GM12878 (cell line): ENCODE data around the gene SEMA3B. TPM values are rescaled to one million over a fixed set of nuclear protein-coding genes. Genes with fewer than 3 reads are reported as not detected.

ENCODE experiments used
- ATAC-seq: fragments of 200-7000 bp; cut with Tn5 transposase; 3 replicates; pipeline ENCODE4 v1.9.1; 2020; ENCODE audit warnings: mild to moderate bottlenecking, moderate library complexity
- BruUV-seq: library from RNA; stranded (reverse); fragments of 400-500 nt; replicated peaks from 2 replicates; lab custom pipeline; 2021; lab: Mats Ljungman, UMichigan
- CTCF ChIA-PET: fragments of 300-600 bp; sonication (Branson Sonifier 250); formaldehyde crosslinking; extraction: SDS; loops from one replicate; lab custom pipeline; 2021; ENCODE audit warnings: inconsistent platforms; lab: Yijun Ruan, JAX
- POLR2A ChIA-PET: fragments of 350-600 bp; formaldehyde crosslinking; extraction: SDS; loops from one replicate; lab custom pipeline; 2021; ENCODE audit warnings: inconsistent platforms; lab: Charles Lee
- RAD21 ChIA-PET: fragments of 300-600 bp; sonication (Branson Sonifier 250); formaldehyde crosslinking; loops from one replicate; lab custom pipeline; 2023; ENCODE audit warnings: antibody characterized with exemption; ENCODE audit not compliant: unreplicated experiment; lab: Charles Lee
- SMC1A ChIA-PET: fragments of 300-600 bp; sonication (Branson Sonifier 250); formaldehyde crosslinking; loops from one replicate; lab custom pipeline; 2023; ENCODE audit not compliant: unreplicated experiment, uncharacterized antibody; lab: Charles Lee
- DNase-seq: peaks from one replicate; pipeline ENCODE4 v3.0.0-alpha.2; 2011; ENCODE audit warnings: low read depth, low spot score
- FAIRE-seq: peaks from 3 replicates; lab custom pipeline; 2011; peaks lifted over from hg19 to GRCh38; lab: Jason Lieb, UNC
- H2AFZ ChIP-seq: 2 replicates; pipeline ENCODE4 v1.6.0; 2011; ENCODE audit warnings: low read depth, low read length, control low read depth; ENCODE audit not compliant: control insufficient read depth
- H3K27ac ChIP-seq: 2 replicates; pipeline ENCODE4 v1.5.1; 2011; ENCODE audit warnings: control low read depth; ENCODE audit not compliant: control insufficient read depth, insufficient read depth
- H3K27me3 ChIP-seq, 2 experiments: replicated peaks in 1 of 2; 2 replicates each; pipeline versions ENCODE4 v1.6.0 to v1.6.1; 2011; ENCODE audit warnings: low read length in 1 of 2; ENCODE audit not compliant: control insufficient read depth in 2 of 2, insufficient read depth in 2 of 2
- H3K36me3 ChIP-seq, 2 experiments: 2 replicates each; pipeline ENCODE4 v1.5.1; 2011; ENCODE audit warnings: low read length in 1 of 2; ENCODE audit not compliant: control insufficient read depth in 2 of 2, insufficient read depth in 2 of 2
- H3K4me1 ChIP-seq: 2 replicates; pipeline ENCODE4 v1.6.1; 2011; ENCODE audit warnings: mild to moderate bottlenecking, low read length, moderate library complexity, mixed read lengths; ENCODE audit not compliant: control insufficient read depth, insufficient read depth
- H3K4me2 ChIP-seq: 2 replicates; pipeline ENCODE4 v1.6.0; 2011; ENCODE audit warnings: control low read depth; ENCODE audit not compliant: control insufficient read depth, insufficient read depth
- H3K4me3 ChIP-seq: fragments of 200-600 bp; sonication (generic); 2 replicates; pipeline ENCODE4 v1.5.1; 2016
- H3K79me2 ChIP-seq: 2 replicates; pipeline ENCODE4 v1.6.0; 2011; ENCODE audit warnings: low read length; ENCODE audit not compliant: control insufficient read depth, insufficient read depth
- H3K9ac ChIP-seq: 2 replicates; pipeline ENCODE4 v1.8.0; 2011; ENCODE audit warnings: low read length, control low read depth, mixed read lengths; ENCODE audit not compliant: control insufficient read depth, insufficient read depth
- H3K9me3 ChIP-seq: replicated peaks from 3 replicates; pipeline ENCODE4 v1.5.1; 2011; ENCODE audit warnings: mild to moderate bottlenecking, low read length; ENCODE audit not compliant: control insufficient read depth, insufficient read depth
- H4K20me1 ChIP-seq: 2 replicates; pipeline ENCODE4 v1.6.0; 2011; ENCODE audit not compliant: control insufficient read depth, insufficient read depth
- CBFB ChIP-seq: IDR thresholded peaks from 2 replicates; pipeline ENCODE4 v1.6.1; 2016; ENCODE audit warnings: antibody characterized with exemption, low read depth
- CEBPB ChIP-seq, 2 experiments: fragments of 150-350 bp in 1 of 2; IDR thresholded peaks; 2 replicates each; pipeline ENCODE4 v1.6.1; 2012 to 2014; ENCODE audit warnings: low read depth in 2 of 2, low read length in 2 of 2, borderline replicate concordance in 1 of 2, inconsistent platforms in 1 of 2
- CHD4 ChIP-seq: fragments of 200-600 bp; sonication (generic); IDR thresholded peaks from 2 replicates; pipeline ENCODE4 v1.6.1; 2016; ENCODE audit warnings: mild to moderate bottlenecking
- EED ChIP-seq: sonication (generic); IDR thresholded peaks from 2 replicates; pipeline ENCODE4 v1.6.1; 2016; ENCODE audit warnings: antibody characterized with exemption, low read depth
- EGR1 ChIP-seq, 2 experiments: IDR thresholded peaks; 1 replicate in 1 of 2; 2 replicates in 1 of 2; pipeline ENCODE4 v1.6.1; 2011 to 2012; ENCODE audit warnings: low read depth in 2 of 2, low read length in 2 of 2, borderline replicate concordance in 1 of 2, mild to moderate bottlenecking in 1 of 2, moderate library complexity in 1 of 2
- ETV6 ChIP-seq, 2 experiments: fragments of 450-650 bp in 1 of 2; IDR thresholded peaks in 1 of 2; conservative IDR thresholded peaks in 1 of 2; 2 replicates each; pipeline ENCODE4 v1.6.1; 2014; ENCODE audit warnings: antibody characterized with exemption in 1 of 2, borderline replicate concordance in 1 of 2, low read depth in 1 of 2, mild to moderate bottlenecking in 1 of 2, moderate library complexity in 1 of 2
- MYC ChIP-seq: IDR thresholded peaks from 2 replicates; pipeline ENCODE4 v1.6.1; 2011; ENCODE audit warnings: mild to moderate bottlenecking, low read length, moderate library complexity, inconsistent platforms; ENCODE audit not compliant: insufficient read depth, insufficient replicate concordance, insufficient read length, severe bottlenecking
- PAX5 ChIP-seq: IDR thresholded peaks from 2 replicates; pipeline ENCODE4 v1.6.1; 2011; ENCODE audit warnings: low read depth, low read length, borderline replicate concordance
- SMAD5 ChIP-seq: IDR thresholded peaks from 2 replicates; pipeline ENCODE4 v1.6.1; 2016; ENCODE audit warnings: antibody characterized with exemption, low read depth
- SP1 ChIP-seq: IDR thresholded peaks from one replicate; pipeline ENCODE4 v1.6.1; 2011; ENCODE audit warnings: low read depth, low read length
- STAT3 ChIP-seq: IDR thresholded peaks from 2 replicates; pipeline ENCODE4 v1.6.1; 2011; ENCODE audit warnings: low read depth, low read length, improper control_type of control experiment
- WGBS: methylation state at CpG from one replicate; pipeline ENCODE4 v1.1.6; 2016; ENCODE audit warnings: low lambda C conversion rate; ENCODE audit not compliant: insufficient replicate concordance, insufficient coverage; ENCODE audit errors: missing lambda C conversion rate; 5-methylcytosine and 5-hydroxymethylcytosine counted together
- in situ Hi-C: fragments of 300-500 bp; cut with MboI; formaldehyde crosslinking; loops from 9 replicates; pipeline ENCODE4 v1.14.3; 2018; ENCODE audit warnings: mixed read lengths
- intact Hi-C: fragments of 100-400 bp; cut with micrococcal nuclease; formaldehyde crosslinking; loops from one replicate; pipeline ENCODE4 v1.14.2; 2022; ENCODE audit not compliant: unreplicated experiment
- polyA plus RNA-seq, 11 experiments: library from polyadenylated mRNA; depleted of rRNA in 4 of 11; unstranded in 6 of 11; stranded (reverse) in 5 of 11; fragments of >200 nt; fragmentation: Nextera tagmentation in 4 of 11; fragmentation: Illumina TruSeq in 1 of 11; extraction: Ambion mirVana in 4 of 11; extraction: Trizol in 1 of 11; gene quantifications; 1 replicate in 1 of 11; 2 replicates in 10 of 11; pipeline versions ENCODE4 v1.2.1 to v1.2.3, GENCODE V29; 2011 to 2016; ENCODE audit warnings: inconsistent platforms in 2 of 11, missing spikeins in 2 of 11, low read depth in 1 of 11
- total RNA-seq, 4 experiments: library from RNA; depleted of rRNA in 3 of 4; stranded (reverse); fragments of >200 nt in 3 of 4; fragmentation: Illumina TruSeq in 1 of 4; extraction: Trizol in 1 of 4; gene quantifications; 2 replicates each; pipeline versions ENCODE4 v1.2.1 to v1.2.3, GENCODE V29; 2013 to 2021
- TF ChIP-seq, protein P1 (sequence below): fragments of 450-650 bp; IDR thresholded peaks from 2 replicates; pipeline ENCODE4 v1.6.1; 2018; ENCODE audit warnings: mild to moderate bottlenecking, low read depth, moderate library complexity; ENCODE audit not compliant: partially characterized antibody
- TF ChIP-seq, protein P2 (sequence below): IDR thresholded peaks from 2 replicates; pipeline ENCODE4 v1.6.1; 2011; ENCODE audit warnings: mild to moderate bottlenecking, low read depth, low read length, moderate library complexity; ENCODE audit not compliant: insufficient replicate concordance
- TF ChIP-seq, protein P3 (sequence below): fragments of 450-650 bp; IDR thresholded peaks from 2 replicates; pipeline ENCODE4 v1.6.1; 2017; ENCODE audit warnings: low read depth, mild to moderate bottlenecking, moderate library complexity

SEMA3B gene
- total and polyA plus RNA-seq, 10 of the 15 experiments (the other 5 are each of a cell fraction or from before 2014, with no cell fraction given): 0.06 to 0.59 (median 0.14) TPM; not detected in 2

- intact Hi-C loops: loop anchor here (5.0 kb wide), 1 partner anchor 40 kb away; no protein-coding TSS in a partner anchor
- TF ChIP-seq STAT3 (no peak), ETV6 (conservative IDR thresholded peaks at IDR 0.05 in 1 of 2, IDR thresholded peaks at IDR 0.05 in 1 of 2; ENCODE audit: borderline replicate concordance in 1 of 2, low read depth in 1 of 2) (no peak), CHD4 (no peak), CEBPB (IDR thresholded peaks at IDR 0.05; ENCODE audit: borderline replicate concordance in 1 of 2, low read depth in 2 of 2, low read length in 2 of 2) (no peak), SMAD5 (no peak), CBFB (no peak), EGR1 (IDR thresholded peaks at IDR 0.05; ENCODE audit: borderline replicate concordance in 1 of 2, low read depth in 2 of 2, low read length in 2 of 2) (no peak), PAX5 (no peak), EED (no peak), MYC (no peak), SP1 (no peak)
- TF ChIP-seq, protein P1, sequence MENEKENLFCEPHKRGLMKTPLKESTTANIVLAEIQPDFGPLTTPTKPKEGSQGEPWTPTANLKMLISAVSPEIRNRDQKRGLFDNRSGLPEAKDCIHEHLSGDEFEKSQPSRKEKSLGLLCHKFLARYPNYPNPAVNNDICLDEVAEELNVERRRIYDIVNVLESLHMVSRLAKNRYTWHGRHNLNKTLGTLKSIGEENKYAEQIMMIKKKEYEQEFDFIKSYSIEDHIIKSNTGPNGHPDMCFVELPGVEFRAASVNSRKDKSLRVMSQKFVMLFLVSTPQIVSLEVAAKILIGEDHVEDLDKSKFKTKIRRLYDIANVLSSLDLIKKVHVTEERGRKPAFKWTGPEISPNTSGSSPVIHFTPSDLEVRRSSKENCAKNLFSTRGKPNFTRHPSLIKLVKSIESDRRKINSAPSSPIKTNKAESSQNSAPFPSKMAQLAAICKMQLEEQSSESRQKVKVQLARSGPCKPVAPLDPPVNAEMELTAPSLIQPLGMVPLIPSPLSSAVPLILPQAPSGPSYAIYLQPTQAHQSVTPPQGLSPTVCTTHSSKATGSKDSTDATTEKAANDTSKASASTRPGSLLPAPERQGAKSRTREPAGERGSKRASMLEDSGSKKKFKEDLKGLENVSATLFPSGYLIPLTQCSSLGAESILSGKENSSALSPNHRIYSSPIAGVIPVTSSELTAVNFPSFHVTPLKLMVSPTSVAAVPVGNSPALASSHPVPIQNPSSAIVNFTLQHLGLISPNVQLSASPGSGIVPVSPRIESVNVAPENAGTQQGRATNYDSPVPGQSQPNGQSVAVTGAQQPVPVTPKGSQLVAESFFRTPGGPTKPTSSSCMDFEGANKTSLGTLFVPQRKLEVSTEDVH: no peak
- TF ChIP-seq, protein P2, sequence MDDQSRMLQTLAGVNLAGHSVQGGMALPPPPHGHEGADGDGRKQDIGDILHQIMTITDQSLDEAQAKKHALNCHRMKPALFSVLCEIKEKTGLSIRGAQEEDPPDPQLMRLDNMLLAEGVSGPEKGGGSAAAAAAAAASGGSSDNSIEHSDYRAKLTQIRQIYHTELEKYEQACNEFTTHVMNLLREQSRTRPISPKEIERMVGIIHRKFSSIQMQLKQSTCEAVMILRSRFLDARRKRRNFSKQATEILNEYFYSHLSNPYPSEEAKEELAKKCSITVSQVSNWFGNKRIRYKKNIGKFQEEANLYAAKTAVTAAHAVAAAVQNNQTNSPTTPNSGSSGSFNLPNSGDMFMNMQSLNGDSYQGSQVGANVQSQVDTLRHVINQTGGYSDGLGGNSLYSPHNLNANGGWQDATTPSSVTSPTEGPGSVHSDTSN: no peak
- TF ChIP-seq, protein P3, sequence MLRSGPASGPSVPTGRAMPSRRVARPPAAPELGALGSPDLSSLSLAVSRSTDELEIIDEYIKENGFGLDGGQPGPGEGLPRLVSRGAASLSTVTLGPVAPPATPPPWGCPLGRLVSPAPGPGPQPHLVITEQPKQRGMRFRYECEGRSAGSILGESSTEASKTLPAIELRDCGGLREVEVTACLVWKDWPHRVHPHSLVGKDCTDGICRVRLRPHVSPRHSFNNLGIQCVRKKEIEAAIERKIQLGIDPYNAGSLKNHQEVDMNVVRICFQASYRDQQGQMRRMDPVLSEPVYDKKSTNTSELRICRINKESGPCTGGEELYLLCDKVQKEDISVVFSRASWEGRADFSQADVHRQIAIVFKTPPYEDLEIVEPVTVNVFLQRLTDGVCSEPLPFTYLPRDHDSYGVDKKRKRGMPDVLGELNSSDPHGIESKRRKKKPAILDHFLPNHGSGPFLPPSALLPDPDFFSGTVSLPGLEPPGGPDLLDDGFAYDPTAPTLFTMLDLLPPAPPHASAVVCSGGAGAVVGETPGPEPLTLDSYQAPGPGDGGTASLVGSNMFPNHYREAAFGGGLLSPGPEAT: no peak
- TF ChIP-seq, all 136 proteins: peak for 0
- SMC1A ChIA-PET: no interaction called here
- no peak overlapping the region for H3K4me3 ChIP-seq
- RAD21 ChIA-PET: interaction anchor here (0.9 to 1.2 kb wide), 2 partner anchors 35 to 40 kb away, joined by 3 read pairs; no protein-coding TSS in a partner anchor
- H3K36me3 ChIP-seq: no peaks in the 10 kb centered on the region
- POLR2A ChIA-PET: no interaction called here
- H3K27me3 ChIP-seq: no peaks in the 10 kb centered on the region
- H3K79me2 ChIP-seq: peaks cover 5% of the 10 kb centered on the region
- DNase-seq (no peak), FAIRE-seq (no peak), ATAC-seq (no peak)
- H3K4me1 ChIP-seq: peaks cover 4% of the 10 kb centered on the region
- no peaks in the 10 kb centered on the region for H3K9me3 ChIP-seq
- CTCF ChIA-PET: interaction anchor here (3.2 to 3.5 kb wide), 2 partner anchors 28 to 37 kb away, joined by 10 to 22 read pairs; no protein-coding TSS in a partner anchor
- no TSS peak for BruUV-seq
- in situ Hi-C loops: no loop called here
- no peaks in the 10 kb centered on the region for H4K20me1 ChIP-seq
- no peak overlapping the region for H3K4me2 ChIP-seq
- no peak overlapping the region for H2AFZ ChIP-seq
- 82% methylated on average over 18 of the region's 18 CpGs for WGBS
- H3K27ac ChIP-seq: no peak overlapping the region
- no peak overlapping the region for H3K9ac ChIP-seq
Measured at GRCh38 chr3:50296721-50297383, 27.9 kb downstream of the SEMA3B start.
